HG03196 (cell line): Measurements from ENCODE around the gene BRF1.

Experiments
- ATAC-seq: cut with Tn5 transposase; IDR thresholded peaks from one replicate; pipeline ENCODE4 v1.9.1; 2021; ENCODE audit not compliant: unreplicated experiment

Gene BRF1

DNA sequence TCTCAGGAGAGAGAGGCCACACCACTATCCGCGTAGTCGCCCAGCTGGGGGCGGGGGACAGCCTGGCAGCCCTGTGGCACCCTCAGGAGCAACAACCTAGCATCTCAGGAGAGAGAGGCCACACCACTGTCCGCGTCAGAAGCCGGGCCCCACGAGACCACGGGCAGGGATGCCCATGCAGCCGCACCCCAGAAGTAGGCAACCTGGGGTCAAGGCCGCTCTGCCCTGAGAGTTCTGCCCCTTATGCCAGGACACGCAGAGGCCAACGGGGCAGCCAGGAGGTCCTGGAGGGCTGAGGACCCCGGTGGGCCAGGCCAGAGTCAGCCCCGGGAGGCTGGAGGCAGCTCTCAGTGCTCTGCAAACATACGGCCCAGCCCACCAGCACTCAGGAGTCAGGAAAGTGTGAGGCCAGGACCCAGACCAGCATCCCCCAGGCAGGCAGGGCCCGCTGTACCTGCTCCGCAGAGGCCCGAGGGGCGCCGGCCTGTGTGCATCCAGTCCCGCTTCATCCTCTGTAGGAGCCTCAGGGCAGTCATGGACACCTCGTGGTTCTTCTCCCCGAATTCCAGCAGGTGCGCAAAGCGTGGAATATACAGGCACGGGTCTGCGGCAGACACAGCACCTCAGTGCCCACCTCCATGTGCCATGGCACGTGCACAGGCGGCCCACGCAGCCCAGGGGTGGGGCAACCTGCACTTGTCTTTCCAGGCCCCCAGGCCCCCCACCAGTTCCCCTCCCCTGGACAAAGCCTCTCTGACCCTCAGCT lies 59.8 kb downstream of the BRF1 start:
- no peak for ATAC-seq

- ATAC-seq = no peak
Observed at GRCh38 chr14:105229099-105229655, 71.6 kb downstream of the BRF1 start.

DNA sequence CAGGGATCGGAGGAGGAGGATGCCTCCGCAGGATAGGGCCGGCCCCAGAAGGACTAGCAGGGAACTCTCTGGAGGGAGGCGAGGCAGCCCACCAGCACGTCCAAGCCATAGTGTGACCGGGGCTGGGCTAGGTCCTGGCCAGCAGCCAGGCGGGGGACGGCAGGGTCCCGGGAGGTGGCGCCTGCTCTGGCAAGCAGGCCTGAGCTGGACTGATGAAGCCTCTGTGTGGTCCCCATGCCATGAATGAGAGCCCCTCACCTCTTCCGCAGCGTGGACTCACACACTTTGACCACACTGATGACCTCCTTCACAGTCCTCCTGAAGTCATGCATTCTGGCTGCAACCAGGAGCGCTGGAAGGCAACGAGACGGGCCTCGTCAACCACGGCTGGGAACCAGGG lies 72.2 kb downstream of the BRF1 start:
- no peak for ATAC-seq

DNA sequence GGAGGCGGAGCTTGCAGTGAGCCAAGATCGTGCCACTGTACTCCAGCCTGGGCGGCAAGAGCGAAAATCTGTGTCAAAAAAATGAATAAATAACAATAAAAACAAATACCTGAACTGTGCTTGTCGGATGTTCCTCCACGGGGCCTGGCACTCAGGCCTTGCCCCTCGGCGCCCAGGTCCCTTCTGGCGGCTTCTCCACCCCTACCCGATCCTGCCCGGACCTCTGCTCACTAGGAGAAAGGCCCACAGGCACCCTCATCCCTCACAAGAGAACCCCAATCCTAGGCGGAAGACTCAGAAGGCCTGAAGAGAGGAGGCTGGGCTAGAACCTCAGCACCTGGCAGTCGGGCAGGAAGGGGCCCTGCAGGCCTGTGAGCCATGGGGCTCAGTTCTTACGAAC lies 73.5 kb downstream of the BRF1 start:
- ATAC-seq = no peak

GRCh38 chr14:105226198-105226597 lies 74.6 kb downstream of the BRF1 start:
- ATAC-seq = no peak

DNA sequence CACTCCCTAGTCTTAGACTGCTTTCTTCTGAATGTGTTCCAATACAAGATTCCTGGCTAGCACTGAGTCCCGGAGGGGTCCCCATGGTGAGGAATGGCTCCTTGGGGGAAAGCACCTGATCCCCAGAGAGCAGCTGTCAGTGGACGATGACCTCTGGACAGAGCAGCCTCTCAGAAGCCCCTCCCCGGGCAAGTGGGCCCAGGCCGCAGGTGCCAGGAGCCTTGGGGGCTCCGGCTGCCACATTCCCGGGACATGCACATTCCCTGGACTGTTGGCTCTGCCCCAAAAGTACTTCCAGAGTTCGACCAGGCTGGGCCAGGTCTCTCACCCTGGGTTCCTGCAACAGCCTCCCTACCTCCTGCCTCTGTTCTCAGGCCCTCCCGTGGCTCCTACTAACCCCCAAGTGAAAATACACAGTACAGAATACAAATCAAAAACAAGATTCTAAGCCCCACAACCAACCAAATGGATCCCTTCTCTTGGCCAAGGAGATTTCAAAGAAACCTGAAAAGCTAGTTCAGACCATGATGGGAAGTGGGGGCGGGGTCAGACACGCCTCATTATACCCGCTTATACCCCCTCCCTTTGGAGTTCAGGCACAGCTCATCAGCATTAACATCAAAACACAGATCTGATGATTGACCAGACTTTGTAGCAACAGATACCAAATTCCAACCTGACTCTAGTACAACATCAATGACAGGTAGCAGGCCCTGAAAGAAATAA lies 75.8 kb downstream of the BRF1 start:
- ATAC-seq = no peak

DNA sequence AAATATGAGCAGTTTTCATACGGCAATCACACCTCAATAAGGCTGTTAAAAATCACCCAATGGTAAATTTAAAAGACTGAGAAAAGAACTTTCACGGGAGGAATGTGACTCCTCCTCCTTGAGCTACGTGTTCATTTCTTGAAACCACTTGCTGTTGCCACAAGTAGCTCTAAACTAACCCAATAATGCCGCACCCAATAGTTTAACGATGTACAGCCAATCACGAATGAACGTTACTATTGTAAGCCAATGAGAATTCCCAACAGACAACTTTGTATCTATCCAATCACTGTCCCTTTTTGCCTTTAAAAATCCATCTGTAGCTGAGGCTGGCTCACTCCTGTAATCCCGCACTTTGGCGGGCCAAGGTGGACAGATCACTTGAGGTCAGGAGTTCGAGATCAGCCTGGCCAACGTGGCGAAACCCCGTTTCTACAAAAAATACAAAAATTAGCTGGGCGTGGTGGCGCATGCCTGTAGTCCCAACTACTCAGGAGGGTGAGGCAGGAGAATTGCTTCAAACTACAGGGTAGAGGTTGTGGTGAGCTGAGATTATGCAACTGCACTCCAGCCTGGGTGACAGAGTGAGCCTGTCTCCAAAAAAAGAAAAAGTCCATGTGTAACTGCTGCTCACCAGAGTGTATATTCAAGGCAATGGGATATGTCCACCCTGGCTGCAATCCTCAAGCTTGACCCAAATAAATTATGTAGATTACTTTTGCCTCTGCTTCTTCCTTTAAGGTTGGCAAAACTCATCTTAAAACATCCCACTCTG lies 76.8 kb downstream of the BRF1 start:
- ATAC-seq = no peak

DNA sequence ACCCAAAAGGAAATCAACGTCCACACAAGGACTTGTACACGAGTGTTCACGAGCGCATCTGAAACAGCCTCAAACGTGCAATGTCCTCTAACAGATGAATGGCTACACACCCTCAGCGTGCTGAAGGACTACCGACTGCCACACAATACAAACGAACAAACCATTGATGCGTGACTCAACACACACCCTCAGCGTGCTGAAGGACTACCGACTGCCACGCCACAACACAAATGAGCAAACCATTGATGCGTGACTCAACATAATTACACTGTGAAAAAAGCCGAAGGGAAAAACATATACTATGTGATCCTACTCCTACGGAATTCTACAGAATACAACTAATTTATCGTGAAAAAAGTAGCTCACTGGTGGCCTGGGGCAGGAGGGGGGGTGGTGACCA lies 77.5 kb downstream of the BRF1 start:
- ATAC-seq = no peak

- ATAC-seq = no peak
Observed at GRCh38 chr14:105221598-105222178, 79.1 kb downstream of the BRF1 start.

DNA sequence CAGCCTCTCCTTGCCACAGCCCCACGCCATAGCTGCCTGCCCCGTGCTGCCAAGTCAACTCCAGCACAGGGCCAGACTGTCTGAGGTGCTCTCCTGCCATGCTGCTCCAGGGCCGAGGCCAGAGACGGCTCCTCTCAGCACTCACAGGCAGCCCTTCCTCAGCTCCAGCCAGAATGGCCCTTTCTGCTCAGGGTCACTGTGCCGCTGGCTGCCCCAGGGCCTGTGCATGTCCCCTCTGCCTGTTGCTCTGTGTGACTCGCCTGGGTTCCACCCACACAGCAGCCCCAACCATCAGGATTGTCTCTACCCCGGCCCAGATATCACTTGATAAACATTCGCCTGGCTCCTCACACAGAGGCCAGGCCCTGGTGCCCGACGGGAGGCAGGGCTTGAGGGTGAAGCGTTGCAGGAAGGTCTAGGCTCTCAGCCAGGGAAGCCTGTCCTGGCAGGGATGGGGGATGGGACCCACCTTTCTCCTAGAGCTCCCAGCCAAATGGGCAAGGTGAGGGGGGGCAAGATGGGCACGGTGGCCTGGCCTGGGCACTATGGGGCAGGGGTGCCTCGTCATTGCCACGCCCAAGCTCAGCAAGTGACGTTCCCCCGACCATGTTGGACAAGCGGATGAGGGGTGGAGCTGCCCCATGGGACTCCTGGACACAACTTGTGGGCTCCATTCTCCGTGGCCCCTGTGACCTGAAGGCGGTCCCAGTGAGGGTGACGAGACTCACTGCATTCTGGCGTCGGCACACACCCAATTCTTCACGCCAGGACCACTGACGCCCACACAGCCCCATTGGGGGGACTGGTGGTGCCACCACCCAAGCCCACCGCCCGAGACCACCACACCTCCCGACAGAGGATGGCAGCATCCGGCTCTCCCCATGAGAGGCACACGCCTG lies 79.9 kb downstream of the BRF1 start:
- ATAC-seq = no peak

DNA sequence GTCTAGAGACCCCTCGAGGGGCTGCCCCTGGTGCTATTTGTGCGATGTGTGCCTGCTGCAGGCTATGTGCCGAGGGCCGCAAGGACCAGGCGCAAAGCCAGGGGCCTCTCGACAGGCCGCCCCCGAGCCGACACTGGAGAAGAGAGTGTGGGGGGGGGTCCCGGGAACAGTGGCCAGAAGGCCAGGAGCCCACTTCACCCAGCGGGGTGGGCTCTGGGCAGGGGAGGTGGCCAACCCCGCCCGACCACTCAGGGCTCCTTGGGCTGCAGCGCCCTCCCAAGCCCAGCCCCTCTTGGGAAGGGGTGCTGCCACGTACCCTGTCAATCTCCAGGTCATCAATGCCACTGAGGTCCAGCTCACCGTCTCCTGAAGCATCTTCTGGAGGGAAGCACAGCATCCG lies 81.0 kb downstream of the BRF1 start:
- no peak for ATAC-seq

GRCh38 chr14:105219043-105219612 lies 81.7 kb downstream of the BRF1 start:
- no peak for ATAC-seq

- ATAC-seq = no peak
Observed at GRCh38 chr14:105218611-105219010, 82.2 kb downstream of the BRF1 start.

DNA sequence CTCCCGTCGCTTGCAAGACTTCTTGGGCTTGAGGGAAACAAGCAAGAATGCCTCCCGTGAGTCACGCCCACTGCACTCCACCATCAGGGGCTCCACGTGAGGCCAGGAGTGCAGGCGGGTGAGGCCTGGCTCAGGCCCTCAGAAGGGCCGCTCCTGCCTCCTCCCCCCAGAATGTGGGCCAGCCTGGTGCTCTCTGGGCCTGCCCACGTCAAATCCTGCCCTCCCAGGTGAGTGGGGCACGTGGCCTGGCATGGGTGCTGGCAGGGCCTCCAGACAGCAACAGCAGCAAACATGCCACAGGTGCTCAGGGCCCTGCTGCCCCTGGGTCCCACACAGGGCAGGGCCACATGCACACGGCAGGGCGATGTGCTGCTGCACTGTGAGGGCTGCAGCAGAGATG lies 83.0 kb downstream of the BRF1 start:
- no peak for ATAC-seq

DNA sequence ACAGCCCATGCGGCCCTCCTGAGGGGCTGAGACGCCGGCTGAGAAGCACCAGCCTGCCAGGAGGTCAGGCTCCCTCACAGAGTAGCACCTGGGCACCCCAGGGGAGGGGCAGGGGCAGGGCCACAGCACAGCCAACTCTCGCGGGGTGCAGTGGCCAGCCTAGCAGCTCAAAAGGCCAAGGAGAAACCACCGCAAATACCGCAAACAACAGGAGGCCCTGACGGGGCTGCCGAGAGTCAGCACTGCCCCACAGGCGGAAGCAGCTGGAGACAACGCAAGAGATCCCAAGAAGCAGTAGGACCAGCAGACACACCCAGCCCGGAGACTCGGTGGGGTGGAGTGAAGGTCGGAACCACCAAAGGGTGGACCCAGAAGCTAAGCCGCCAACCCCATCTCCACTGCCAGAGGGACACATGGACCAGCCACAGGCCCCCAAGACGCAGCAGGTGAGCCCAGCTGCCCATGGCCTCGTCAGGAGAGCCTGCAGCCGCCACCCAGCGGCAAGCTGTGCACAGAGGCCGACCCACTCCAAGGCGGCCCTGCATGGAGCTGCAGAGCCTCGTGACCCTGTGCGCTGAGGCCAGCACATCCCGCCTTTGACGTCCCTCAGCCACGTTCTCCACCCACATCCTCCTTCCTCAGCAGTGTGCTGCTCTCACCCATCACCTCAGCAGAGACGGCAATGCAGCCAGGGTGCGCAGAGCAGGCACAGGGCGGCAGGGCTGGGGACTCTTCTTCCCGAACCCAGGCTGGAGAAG lies 84.1 kb downstream of the BRF1 start:
- ATAC-seq = no peak

DNA sequence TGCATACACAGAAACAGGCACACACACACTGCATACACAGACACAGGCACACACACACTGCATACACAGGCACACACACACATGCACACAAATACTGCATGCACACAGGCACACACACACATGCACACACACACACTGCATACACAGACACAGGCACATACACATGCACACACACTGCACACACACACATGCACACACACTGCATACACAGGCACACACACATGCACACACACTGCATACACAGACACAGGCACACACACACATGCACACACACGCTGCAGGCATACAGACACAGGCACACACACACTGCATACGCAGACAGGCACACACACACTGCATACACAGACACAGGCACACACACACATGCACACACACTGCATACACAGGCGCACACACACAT lies 85.2 kb downstream of the BRF1 start:
- no peak for ATAC-seq

GRCh38 chr14:105214324-105214915 lies 86.4 kb downstream of the BRF1 start:
- no peak for ATAC-seq

DNA sequence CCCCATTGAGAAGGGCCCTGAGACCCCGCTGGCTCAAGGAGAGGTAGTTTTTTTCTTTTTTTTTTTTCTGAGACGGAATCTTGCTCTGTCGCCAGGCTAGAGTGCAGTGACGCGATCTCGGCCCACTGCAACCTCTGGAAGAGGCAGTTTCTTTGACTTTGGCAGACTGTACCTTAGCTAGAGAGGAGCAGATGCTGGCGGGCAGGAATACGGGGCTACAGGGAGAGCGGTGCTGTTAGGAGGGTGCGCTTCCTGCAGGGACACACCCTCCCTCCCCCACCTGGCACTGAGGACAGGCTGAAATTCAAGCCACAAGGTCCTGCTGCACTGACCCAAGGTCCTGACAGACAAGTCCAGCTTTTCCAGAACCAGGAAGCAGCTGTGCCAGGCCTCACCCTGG lies 87.4 kb downstream of the BRF1 start:
- ATAC-seq = no peak
